NCI-H1930 (cell line): ENCODE measurements around the gene ALDH9A1.
"Not testable (repeated sequence)": the region's sequence is repeated elsewhere in the genome, so short reads cannot be mapped to it uniquely, and the experiment has no call there.

Experiments used
- DNase-seq, 2 experiments: peaks; one replicate each; lab custom pipeline; 2025; lab: John Stamatoyannopoulos, UW

The ALDH9A1 gene

GRCh38 chr1:165697881-165698760 is at the start of gene ALDH9A1:
ALDH9A1 (minus strand) TSS chr1:165698562; CDS start chr1:165698558, 4 bp downstream.
- peak; percentile 60 to 64 for DNase-seq

- no peak for DNase-seq
Observed at GRCh38 chr1:165747632-165748447, 49.5 kb upstream of the ALDH9A1 start.

DNA sequence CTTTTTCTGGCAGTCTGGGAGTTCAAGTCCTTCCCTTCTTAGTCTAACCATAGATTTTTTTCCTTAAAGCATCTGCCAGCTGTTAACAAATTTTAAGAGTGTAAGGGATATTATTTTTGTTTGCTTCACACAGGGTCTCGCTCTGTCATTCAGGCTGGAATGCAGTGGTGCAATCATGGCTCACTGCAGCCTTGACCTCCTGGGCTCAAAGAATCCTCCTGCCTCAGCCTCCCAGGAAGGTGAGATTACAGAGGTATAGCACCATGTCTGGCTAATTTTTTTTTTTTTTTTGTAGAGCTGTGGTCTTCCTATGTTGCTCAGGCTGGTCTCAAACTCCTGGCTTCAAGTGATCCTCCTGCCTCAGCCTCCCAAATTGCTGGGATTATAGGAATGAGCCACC is 46.6 kb upstream of the ALDH9A1 start:
- DNase-seq = not testable (repeated sequence)

GRCh38 chr1:165742194-165742593 is 43.8 kb upstream of the ALDH9A1 start:
- no peak for DNase-seq

DNA sequence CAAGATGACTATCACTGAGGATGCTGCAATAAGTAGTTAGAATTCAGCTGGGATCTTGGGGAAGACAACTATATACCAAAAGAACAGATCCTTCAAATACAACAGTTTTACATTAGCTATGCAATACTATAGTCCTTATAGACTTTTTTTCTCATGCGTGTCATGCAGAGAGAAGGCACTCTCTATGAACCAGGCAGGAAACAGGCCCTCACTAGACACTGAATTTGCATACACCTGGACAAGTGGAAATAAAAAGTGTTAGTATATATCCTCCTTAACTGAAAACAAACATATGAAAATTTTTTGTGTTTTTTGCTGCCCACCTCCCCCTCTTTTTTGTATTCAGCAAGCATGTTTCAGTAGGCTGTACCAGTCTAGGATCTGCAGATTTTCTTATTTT is 40.4 kb upstream of the ALDH9A1 start:
- no peak for DNase-seq

- DNase-seq = no peak
Observed at GRCh38 chr1:165737196-165737595, 38.8 kb upstream of the ALDH9A1 start.

- no peak for DNase-seq
Observed at GRCh38 chr1:165734906-165735305, 36.5 kb upstream of the ALDH9A1 start.

- DNase-seq = no peak
Observed at GRCh38 chr1:165726841-165727240, 28.5 kb upstream of the ALDH9A1 start.

- DNase-seq = no peak
Observed at GRCh38 chr1:165726169-165726568, 27.8 kb upstream of the ALDH9A1 start.

DNA sequence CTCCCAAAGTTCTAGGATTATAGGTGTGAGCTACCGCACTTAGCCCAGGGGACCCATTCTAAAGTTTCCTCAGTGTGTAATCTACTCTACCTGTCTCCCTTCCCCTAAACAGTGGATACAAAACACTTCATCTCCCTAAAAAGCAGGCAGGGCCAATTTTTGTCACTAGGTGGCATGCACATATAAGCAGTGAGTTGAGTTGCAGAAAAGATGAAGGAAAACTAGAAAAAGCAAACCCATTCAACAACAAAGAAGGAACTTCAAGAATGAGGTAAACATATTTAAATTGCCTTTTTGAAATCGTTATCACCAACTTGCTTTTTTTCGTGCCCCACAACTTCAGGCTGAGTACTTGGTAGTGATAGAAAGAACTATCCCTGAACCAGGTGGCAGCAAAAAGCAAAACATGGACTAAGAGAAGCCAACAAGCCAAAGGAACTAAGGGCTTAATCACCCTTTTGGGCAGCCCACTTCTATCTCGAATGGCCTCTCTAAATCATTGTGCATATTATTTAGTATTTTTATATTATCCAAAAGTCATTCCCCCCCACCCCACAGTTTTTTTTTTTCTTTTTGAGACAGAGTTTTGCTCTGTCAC is 19.7 kb upstream of the ALDH9A1 start:
- peak in 1 of 2 experiments; percentile 12 for DNase-seq

DNA sequence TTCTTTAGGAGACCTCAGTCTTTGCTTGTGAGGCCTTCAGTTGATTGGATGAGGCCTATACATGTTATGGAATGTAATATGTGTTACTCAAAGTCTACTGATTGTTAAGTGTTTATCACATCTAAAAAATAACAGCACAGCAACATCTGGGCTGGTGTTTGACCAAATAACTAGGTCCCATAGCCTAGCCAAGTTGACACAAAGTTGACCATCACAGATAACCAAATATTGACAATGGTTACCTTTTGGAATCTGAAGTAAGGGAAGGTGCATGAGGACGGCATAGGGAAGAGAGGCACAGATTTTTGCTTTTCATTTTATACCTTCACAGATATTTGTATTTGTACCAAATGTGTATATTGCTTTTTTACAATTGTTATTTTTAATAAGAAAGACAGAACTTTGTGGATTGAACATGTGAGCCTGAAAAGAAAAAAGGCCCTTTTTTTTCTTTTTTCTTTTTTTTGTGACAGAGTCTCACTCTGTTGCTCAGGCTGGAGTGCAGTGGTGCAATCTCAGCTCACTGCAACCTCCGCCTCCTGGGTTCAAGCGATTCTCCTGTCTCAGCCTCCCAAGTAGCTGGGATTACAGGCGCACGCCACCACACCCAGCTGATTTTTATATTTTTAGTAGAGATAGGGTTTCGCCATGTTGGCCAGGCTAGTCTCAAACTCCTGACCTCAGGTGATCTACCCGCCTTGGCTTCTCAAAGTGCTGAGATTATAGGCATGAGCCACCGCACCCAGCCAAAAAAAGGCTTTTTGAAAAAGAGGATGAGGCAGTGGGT is 18.1 kb upstream of the ALDH9A1 start:
- DNase-seq = not testable (repeated sequence)

DNA sequence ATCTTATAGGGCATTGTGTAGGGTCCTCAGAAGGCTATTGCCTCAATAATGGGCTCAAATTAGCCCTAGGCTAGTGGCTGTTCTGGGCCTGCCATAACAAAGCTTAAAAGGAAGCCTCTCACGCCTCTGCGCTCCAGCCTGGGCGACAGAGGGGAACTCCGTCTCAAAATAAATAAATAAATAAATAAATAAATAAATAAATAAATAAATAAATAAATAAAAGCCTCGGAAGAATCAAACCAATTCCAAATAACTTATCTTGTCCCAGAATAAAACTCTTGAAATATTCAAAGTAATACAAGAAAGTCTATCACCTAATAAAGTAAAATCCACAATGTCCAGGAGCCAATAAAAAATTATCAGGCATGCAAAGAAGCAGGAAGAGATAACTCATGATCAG is 14.4 kb upstream of the ALDH9A1 start:
- no peak for DNase-seq

DNA sequence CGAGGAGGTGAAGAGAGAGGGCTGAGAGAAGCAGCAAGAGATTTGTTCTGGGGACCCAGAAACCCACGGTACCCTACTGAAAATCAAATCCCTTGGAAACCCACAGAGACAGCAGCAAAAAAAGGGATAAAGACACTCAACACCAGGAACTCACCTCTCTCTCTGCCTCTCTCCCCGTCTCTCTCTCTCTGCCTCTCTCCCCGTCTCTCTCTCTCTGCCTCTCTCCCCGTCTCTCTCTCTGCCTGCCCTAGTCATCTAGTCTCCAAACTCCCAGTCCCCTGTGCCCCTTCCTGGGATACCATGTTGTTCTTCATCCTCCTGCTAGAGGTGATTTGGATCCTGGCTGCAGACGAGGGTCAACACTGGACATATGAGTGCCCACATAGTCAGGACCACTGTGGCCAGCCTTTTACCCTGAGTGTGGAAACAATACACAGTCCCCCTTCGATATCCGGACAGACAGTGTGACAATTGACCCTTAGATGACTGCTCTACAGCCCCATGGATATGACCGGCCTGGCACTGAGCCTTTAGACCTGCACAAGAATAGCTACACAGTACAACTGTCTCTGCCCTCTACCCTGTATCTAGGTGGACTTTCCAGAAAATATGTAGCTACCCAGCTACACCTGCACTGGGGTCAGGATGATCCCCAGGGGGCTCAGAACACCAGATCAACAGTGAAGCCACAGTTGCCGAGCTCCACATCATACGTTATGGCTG is 9.8 kb upstream of the ALDH9A1 start:
- DNase-seq = no peak

DNA sequence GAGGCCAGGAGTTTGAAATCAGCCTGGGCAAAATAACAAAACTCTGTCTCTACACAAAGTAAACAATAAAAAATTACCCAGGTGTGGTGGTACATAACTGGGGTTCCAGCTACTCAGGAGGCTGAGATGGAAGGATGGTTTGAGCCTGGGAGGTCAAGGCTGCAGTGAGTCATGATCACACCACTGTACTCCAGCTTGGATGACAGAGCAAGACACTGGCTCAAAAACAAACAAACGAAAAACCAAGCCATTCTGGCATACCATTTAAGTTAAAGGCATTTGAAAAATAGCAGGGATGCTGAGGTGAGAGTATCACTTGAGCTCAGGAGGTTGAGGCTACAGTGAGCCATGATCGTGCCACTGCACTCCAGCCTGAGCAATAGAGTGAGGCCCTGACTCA is 5.3 kb upstream of the ALDH9A1 start:
- no peak for DNase-seq

GRCh38 chr1:165701922-165702321 is 3.6 kb upstream of the ALDH9A1 start:
- DNase-seq = not testable (repeated sequence)

- no peak for DNase-seq
Observed at GRCh38 chr1:165699577-165699976, 1.2 kb upstream of the ALDH9A1 start.

- no peak for DNase-seq
Observed at GRCh38 chr1:165698761-165699052, 345 bp upstream of the ALDH9A1 start.

DNA sequence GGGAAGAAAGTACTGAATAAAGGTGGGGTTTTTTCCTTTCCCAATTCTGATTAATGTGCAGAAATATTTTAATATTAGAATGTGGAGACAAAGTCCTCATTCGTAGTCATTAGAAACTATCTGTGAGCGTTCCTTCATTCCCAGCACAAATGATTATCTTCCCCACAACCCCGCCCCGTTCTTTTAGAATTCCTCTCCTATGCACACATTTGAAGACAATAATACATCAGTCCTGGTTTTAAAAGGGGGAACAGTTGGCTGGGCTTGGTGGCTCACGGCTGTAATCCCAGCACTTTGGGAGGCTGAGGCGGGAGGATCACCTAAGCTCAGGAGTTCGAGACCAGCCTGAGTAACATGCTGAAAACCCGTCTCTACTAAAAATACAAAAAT is 876 bp downstream of the ALDH9A1 start:
- DNase-seq = no peak

- DNase-seq = no peak
Observed at GRCh38 chr1:165696625-165697100, 1.7 kb downstream of the ALDH9A1 start.

DNA sequence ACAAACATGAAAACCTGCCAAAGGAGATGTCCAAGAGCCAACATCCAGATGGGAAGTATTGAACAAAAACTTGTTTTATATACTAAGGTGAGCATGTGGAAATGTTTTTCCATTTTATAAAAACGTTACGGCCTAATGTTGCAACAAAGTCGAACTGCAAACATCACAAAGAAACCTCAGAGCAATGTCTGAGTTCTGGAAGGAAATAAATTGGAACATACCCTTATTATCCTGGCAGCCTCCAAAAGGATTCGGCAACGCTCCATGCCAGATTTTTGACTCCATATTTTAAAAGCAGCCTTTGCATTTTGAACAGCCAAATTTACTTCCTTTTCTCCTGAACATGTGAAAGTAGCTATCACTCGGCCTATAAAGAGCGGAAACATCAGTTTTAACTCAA is 3.3 kb downstream of the ALDH9A1 start:
- no peak for DNase-seq

DNA sequence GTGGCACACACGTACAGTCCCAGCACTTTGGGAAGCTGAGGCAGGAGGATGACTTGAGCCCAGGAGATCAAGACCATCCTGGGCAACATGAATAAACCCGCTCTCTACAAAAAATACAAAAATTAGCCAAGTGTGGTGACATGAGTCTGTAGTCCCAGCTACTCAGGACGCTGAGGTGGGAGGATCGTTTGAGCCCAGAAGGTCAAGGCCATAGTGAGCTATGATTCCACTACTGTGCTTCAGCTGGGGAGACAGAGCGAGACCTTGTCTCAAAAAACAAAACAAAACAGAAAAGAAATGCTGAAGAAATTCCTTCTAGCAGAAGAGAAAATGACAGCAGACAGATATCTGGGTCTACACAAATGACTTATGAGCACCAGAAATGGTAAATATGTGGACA is 10.3 kb downstream of the ALDH9A1 start:
- DNase-seq = no peak
